Liver (tissue), 9 donors: ENCODE data around the gene TYSND1. TPM values are rescaled to one million over a fixed set of nuclear protein-coding genes. Genes with fewer than 3 reads are reported as not detected.

ENCODE experiments used
- DNase-seq: peaks from one replicate; pipeline ENCODE4 v3.0.0-alpha.2; 2017; ENCODE audit warnings: low spot score
- H3K27ac ChIP-seq, 2 donors: one replicate each; pipeline ENCODE4 v1.7.0; 2013; ENCODE audit warnings: inconsistent platforms in 2 of 2, low read length in 2 of 2, control low read depth in 1 of 2, low read depth in 1 of 2, mild to moderate bottlenecking in 1 of 2
- H3K27me3 ChIP-seq, 4 donors: one replicate each; pipeline versions ENCODE4 v1.6.1 to v1.7.0; 2013; ENCODE audit warnings: low read length in 3 of 4, inconsistent platforms in 1 of 4, mild to moderate bottlenecking in 1 of 4, moderate library complexity in 1 of 4; ENCODE audit not compliant: control insufficient read depth in 4 of 4, insufficient read depth in 4 of 4
- H3K36me3 ChIP-seq, 4 donors: one replicate each; pipeline versions ENCODE4 v1.6.1 to v1.7.0; 2013; ENCODE audit warnings: low read length in 3 of 4, mild to moderate bottlenecking in 3 of 4, low read depth in 1 of 4, moderate library complexity in 1 of 4; ENCODE audit not compliant: control insufficient read depth in 4 of 4, insufficient read depth in 3 of 4
- H3K4me1 ChIP-seq, 4 donors: one replicate each; pipeline versions ENCODE4 v1.6.1 to v1.7.0; 2013; ENCODE audit warnings: low read length in 3 of 4, mild to moderate bottlenecking in 3 of 4, moderate library complexity in 1 of 4; ENCODE audit not compliant: control insufficient read depth in 4 of 4, insufficient read depth in 4 of 4
- H3K4me3 ChIP-seq, 3 donors: one replicate each; pipeline versions ENCODE4 v1.6.1 to v1.7.0; 2013; ENCODE audit warnings: low read length in 3 of 3, control low read depth in 1 of 3, low read depth in 1 of 3, mild to moderate bottlenecking in 1 of 3
- H3K9ac ChIP-seq, 2 donors: one replicate each; pipeline ENCODE4 v1.7.0; 2013; ENCODE audit warnings: low read length in 2 of 2, mild to moderate bottlenecking in 2 of 2, moderate library complexity in 2 of 2, control low read depth in 1 of 2, low read depth in 1 of 2
- H3K9me3 ChIP-seq, 4 donors: one replicate each; pipeline versions ENCODE4 v1.6.1 to v1.7.0; 2013; ENCODE audit warnings: low read length in 3 of 4; ENCODE audit not compliant: control insufficient read depth in 4 of 4
- ATF3 ChIP-seq: IDR thresholded peaks from 2 replicates; pipeline ENCODE4 v1.6.1; 2016; ENCODE audit warnings: antibody characterized with exemption
- CTCF ChIP-seq: fragments of 150-350 bp; IDR thresholded peaks from 2 replicates; pipeline ENCODE4 v1.5.1; 2017; ENCODE audit warnings: improper control_type of control experiment, low read depth, low read length; ENCODE audit not compliant: missing input control
- EGR1 ChIP-seq, 2 donors: IDR thresholded peaks; 2 replicates each; pipeline ENCODE4 v1.6.1; 2016 to 2018; ENCODE audit warnings: antibody characterized with exemption in 2 of 2, low read depth in 2 of 2
- FOXA1 ChIP-seq: IDR thresholded peaks from 2 replicates; pipeline ENCODE4 v1.6.1; 2016; ENCODE audit warnings: antibody characterized with exemption
- FOXA2 ChIP-seq: IDR thresholded peaks from 2 replicates; pipeline ENCODE4 v1.6.1; 2016; ENCODE audit warnings: antibody characterized with exemption
- GABPA ChIP-seq, 2 donors: IDR thresholded peaks in 1 of 2; conservative IDR thresholded peaks in 1 of 2; 2 replicates each; pipeline ENCODE4 v1.6.1; 2016; ENCODE audit warnings: antibody characterized with exemption in 2 of 2, mild to moderate bottlenecking in 1 of 2, moderate library complexity in 1 of 2
- HNF4A ChIP-seq, 2 donors: conservative IDR thresholded peaks; 2 replicates each; pipeline ENCODE4 v1.6.1; 2016; ENCODE audit warnings: antibody characterized with exemption in 2 of 2, mild to moderate bottlenecking in 2 of 2
- HNF4G ChIP-seq: IDR thresholded peaks from 2 replicates; pipeline ENCODE4 v1.6.1; 2016; ENCODE audit warnings: antibody characterized with exemption
- JUND ChIP-seq, 2 donors: IDR thresholded peaks; 2 replicates each; pipeline ENCODE4 v1.6.1; 2016; ENCODE audit warnings: antibody characterized with exemption in 2 of 2
- MAX ChIP-seq: IDR thresholded peaks from 2 replicates; pipeline ENCODE4 v1.6.1; 2016; ENCODE audit warnings: antibody characterized with exemption
- NR2F2 ChIP-seq: IDR thresholded peaks from 2 replicates; pipeline ENCODE4 v1.6.1; 2016; ENCODE audit warnings: antibody characterized with exemption
- RAD21 ChIP-seq, 2 donors: IDR thresholded peaks; 2 replicates each; pipeline ENCODE4 v1.6.1; 2016; ENCODE audit warnings: antibody characterized with exemption in 2 of 2, mild to moderate bottlenecking in 2 of 2
- REST ChIP-seq: IDR thresholded peaks from 2 replicates; pipeline ENCODE4 v1.6.1; 2016; ENCODE audit warnings: antibody characterized with exemption, mild to moderate bottlenecking
- RXRA ChIP-seq, 2 donors: IDR thresholded peaks; 2 replicates each; pipeline ENCODE4 v1.6.1; 2017 to 2018; ENCODE audit warnings: antibody characterized with exemption in 2 of 2, mild to moderate bottlenecking in 1 of 2
- SP1 ChIP-seq: IDR thresholded peaks from 2 replicates; pipeline ENCODE4 v1.6.1; 2018; ENCODE audit warnings: antibody characterized with exemption, mild to moderate bottlenecking
- YY1 ChIP-seq: IDR thresholded peaks from 2 replicates; pipeline ENCODE4 v1.6.1; 2016; ENCODE audit warnings: antibody characterized with exemption, mild to moderate bottlenecking
- ZBTB33 ChIP-seq: IDR thresholded peaks from 2 replicates; pipeline ENCODE4 v1.6.1; 2016; ENCODE audit warnings: antibody characterized with exemption
- WGBS: extraction: QIAGEN DNeasy Blood & Tissue Kit; methylation state at CpG from one replicate; pipeline ENCODE4 v1.1.7; 2013; 5-methylcytosine and 5-hydroxymethylcytosine counted together
- polyA plus RNA-seq, 2 donors: library from polyadenylated mRNA; stranded (reverse) in 1 of 2; unstranded in 1 of 2; fragments of 200-250 nt in 1 of 2; fragments of >200 nt in 1 of 2; fragmentation: Nextera tagmentation in 1 of 2; extraction: Ambion mirVana in 1 of 2; gene quantifications; one replicate each; pipeline versions ENCODE4 v1.2.1 to v1.2.3, GENCODE V29; 2013 to 2015
- total RNA-seq, 2 donors: library from RNA; depleted of rRNA; stranded (reverse); fragments of >200 nt; gene quantifications; one replicate each; pipeline ENCODE4 v1.2.3, GENCODE V29; 2014
- donor health status: healthy.
- donor health status: healthy.
- donor health status: healthy.
- donor health status: healthy.
- donor health status: healthy.

TYSND1 gene
- total and polyA plus RNA-seq, 4 donors: 3.9 to 11.3 (median 7.2) TPM

GRCh38 chr10:70139997-70140250 is 6.6 kb downstream of the TYSND1 start:
- H3K36me3 ChIP-seq: peaks cover 0 to 6% (median 2%) of the 10 kb centered on the region in 4 donors
- TF ChIP-seq RAD21 (IDR thresholded peaks at IDR 0.05): no peak
- no peak for TF ChIP-seq HNF4G
- TF ChIP-seq JUND (IDR thresholded peaks at IDR 0.05): no peak
- TF ChIP-seq MAX: no peak
- TF ChIP-seq FOXA1: no peak
- no peak for TF ChIP-seq FOXA2
- TF ChIP-seq ATF3: no peak
- TF ChIP-seq NR2F2: no peak
- TF ChIP-seq REST: no peak
- TF ChIP-seq GABPA (IDR thresholded peaks at IDR 0.05 in 1 of 2, conservative IDR thresholded peaks at IDR 0.05 in 1 of 2): no peak
- no peak for TF ChIP-seq YY1
- no peak for TF ChIP-seq RXRA (IDR thresholded peaks at IDR 0.05)
- WGBS: 95% methylated on average over 6 of the region's 6 CpGs
- H3K4me3 ChIP-seq: no peak overlapping the region
- no peak for DNase-seq
- peaks cover 0 to 4% (median 2%) of the 10 kb centered on the region in 4 donors for H3K4me1 ChIP-seq
- no peaks in the 10 kb centered on the region for H3K9me3 ChIP-seq
- no peak overlapping the region for H3K9ac ChIP-seq
- no peak overlapping the region for H3K27ac ChIP-seq
- no peaks in the 10 kb centered on the region for H3K27me3 ChIP-seq

- 95% methylated on average over 11 of the region's 11 CpGs for WGBS
- DNase-seq: no peak
- Histone ChIP-seq H3K9me3 (no peaks in the 10 kb centered on the region), H3K9ac (no peak overlapping the region), H3K4me3 (no peak overlapping the region), H3K4me1 (no peaks in the 10 kb centered on the region), H3K36me3 (peaks cover 0 to 6% (median 2%) of the 10 kb centered on the region in 4 donors), H3K27ac (no peak overlapping the region), H3K27me3 (no peaks in the 10 kb centered on the region)
- no peak for TF ChIP-seq CTCF
- no peak for TF ChIP-seq RAD21 (IDR thresholded peaks at IDR 0.05)
- no peak for TF ChIP-seq EGR1 (IDR thresholded peaks at IDR 0.05; ENCODE audit: low read depth in 2 of 2)
- TF ChIP-seq JUND (IDR thresholded peaks at IDR 0.05): no peak
- TF ChIP-seq FOXA1: no peak
- TF ChIP-seq SP1: no peak
- TF ChIP-seq NR2F2: no peak
- TF ChIP-seq ZBTB33: no peak
- no peak for TF ChIP-seq RXRA (IDR thresholded peaks at IDR 0.05)
- no peak for TF ChIP-seq GABPA (IDR thresholded peaks at IDR 0.05 in 1 of 2, conservative IDR thresholded peaks at IDR 0.05 in 1 of 2)
- no peak for TF ChIP-seq FOXA2
- TF ChIP-seq HNF4A (conservative IDR thresholded peaks at IDR 0.05): no peak
- TF ChIP-seq ATF3: no peak
Observed at GRCh38 chr10:70139151-70139996, 7.1 kb downstream of the TYSND1 start.
